Right atrium auricular region (tissue), 2 donors: Measurements from ENCODE around the gene MICA. TPM values are rescaled to one million over a fixed set of nuclear protein-coding genes. Genes with fewer than 3 reads are reported as not detected.

Source experiments
- DNase-seq: peaks from one replicate; pipeline ENCODE4 v3.0.0-alpha.2; 2019; ENCODE audit warnings: low spot score
- H3K27ac ChIP-seq, 2 donors: fragments of 200-600 bp; sonication (generic); 1 replicate in 1 of 2; 2 replicates in 1 of 2; pipeline ENCODE4 v1.5.1; 2016 to 2019
- H3K27me3 ChIP-seq, 2 donors: fragments of 200-600 bp; sonication (generic); one replicate each; pipeline versions ENCODE4 v1.5.1 to v1.6.0; 2017 to 2019
- H3K36me3 ChIP-seq: fragments of 200-600 bp; sonication (generic); one replicate; pipeline ENCODE4 v1.5.1; 2016
- H3K4me1 ChIP-seq, 2 donors: fragments of 200-600 bp; sonication (generic); one replicate each; pipeline versions ENCODE4 v1.5.1 to v1.6.0; 2017 to 2019
- H3K4me3 ChIP-seq, 2 donors: fragments of 200-600 bp; sonication (generic); 1 replicate in 1 of 2; 2 replicates in 1 of 2; pipeline ENCODE4 v1.5.1; 2017 to 2019; ENCODE audit warnings: mild to moderate bottlenecking in 1 of 2, moderate library complexity in 1 of 2
- H3K9me3 ChIP-seq, 2 donors: fragments of 200-600 bp; sonication (generic); one replicate each; pipeline ENCODE4 v1.5.1; 2019
- total RNA-seq, 2 donors: library from RNA; depleted of rRNA; stranded (reverse); fragments of >200 nt; gene quantifications; one replicate each; pipeline ENCODE4 v1.1.0, GENCODE V29; 2016
- TF ChIP-seq, protein P1 (sequence below), 2 donors: fragments of 200-600 bp; sonication (generic); IDR thresholded peaks; one replicate each; pipeline ENCODE4 v1.5.1; 2019; ENCODE audit warnings: antibody characterized with exemption in 2 of 2

The MICA gene
- total RNA-seq, 2 donors from 2014 or later: 11.1 to 15.1 TPM

- peaks cover 57% of the 10 kb centered on the region for H3K36me3 ChIP-seq
- H3K4me3 ChIP-seq: no peak overlapping the region
- H3K9me3 ChIP-seq: no peaks in the 10 kb centered on the region
- H3K4me1 ChIP-seq: no peaks in the 10 kb centered on the region
- no peaks in the 10 kb centered on the region for H3K27me3 ChIP-seq
- no peak for DNase-seq
- no peak overlapping the region for H3K27ac ChIP-seq
- TF ChIP-seq, protein P1, sequence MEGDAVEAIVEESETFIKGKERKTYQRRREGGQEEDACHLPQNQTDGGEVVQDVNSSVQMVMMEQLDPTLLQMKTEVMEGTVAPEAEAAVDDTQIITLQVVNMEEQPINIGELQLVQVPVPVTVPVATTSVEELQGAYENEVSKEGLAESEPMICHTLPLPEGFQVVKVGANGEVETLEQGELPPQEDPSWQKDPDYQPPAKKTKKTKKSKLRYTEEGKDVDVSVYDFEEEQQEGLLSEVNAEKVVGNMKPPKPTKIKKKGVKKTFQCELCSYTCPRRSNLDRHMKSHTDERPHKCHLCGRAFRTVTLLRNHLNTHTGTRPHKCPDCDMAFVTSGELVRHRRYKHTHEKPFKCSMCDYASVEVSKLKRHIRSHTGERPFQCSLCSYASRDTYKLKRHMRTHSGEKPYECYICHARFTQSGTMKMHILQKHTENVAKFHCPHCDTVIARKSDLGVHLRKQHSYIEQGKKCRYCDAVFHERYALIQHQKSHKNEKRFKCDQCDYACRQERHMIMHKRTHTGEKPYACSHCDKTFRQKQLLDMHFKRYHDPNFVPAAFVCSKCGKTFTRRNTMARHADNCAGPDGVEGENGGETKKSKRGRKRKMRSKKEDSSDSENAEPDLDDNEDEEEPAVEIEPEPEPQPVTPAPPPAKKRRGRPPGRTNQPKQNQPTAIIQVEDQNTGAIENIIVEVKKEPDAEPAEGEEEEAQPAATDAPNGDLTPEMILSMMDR (IDR thresholded peaks at IDR 0.05): no peak
Observed at GRCh38 chr6:31414771-31415265, 11.4 kb downstream of the MICA start.

DNA sequence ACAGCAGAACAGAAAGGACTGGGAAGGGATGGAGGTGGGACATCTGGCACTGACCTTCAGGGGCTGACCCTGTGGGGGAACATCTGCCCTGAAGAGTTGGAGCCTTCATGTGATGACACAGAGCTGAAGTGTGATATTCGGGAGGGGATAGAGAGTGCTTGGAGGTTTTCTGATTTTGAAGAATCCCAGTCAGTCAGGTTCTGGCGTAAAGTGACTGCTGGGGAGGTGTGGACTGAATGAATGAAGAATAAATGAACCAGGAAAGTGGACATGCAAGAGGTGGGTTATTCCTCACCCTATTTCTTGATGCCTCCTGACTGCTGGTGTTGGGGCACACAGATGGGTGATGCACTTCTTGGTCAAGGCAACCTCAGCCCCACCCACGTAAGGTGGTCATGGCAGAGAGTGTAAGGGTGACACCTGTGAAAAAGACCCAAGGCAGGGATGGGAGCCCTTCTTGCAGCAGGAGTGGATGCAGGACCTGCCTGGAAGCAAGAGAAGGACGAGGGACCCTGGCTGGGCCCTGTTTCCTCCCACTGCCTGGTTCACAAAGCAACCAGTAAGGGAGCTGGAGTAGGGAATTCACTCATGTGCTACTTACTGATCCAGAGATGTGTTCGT, 13.1 kb downstream of the MICA start:
- TF ChIP-seq, protein P1 (IDR thresholded peaks at IDR 0.05): no peak
- Histone ChIP-seq H3K36me3 (peaks cover 51% of the 10 kb centered on the region), H3K9me3 (no peaks in the 10 kb centered on the region), H3K27me3 (no peaks in the 10 kb centered on the region), H3K4me3 (no peak overlapping the region), H3K4me1 (no peaks in the 10 kb centered on the region), H3K27ac (no peak overlapping the region)
- no peak for DNase-seq

- no peak overlapping the region for H3K4me3 ChIP-seq
- no peak overlapping the region for H3K27ac ChIP-seq
- TF ChIP-seq, protein P1 (IDR thresholded peaks at IDR 0.05): no peak
- H3K4me1 ChIP-seq: no peaks in the 10 kb centered on the region
- peaks cover 34% of the 10 kb centered on the region for H3K36me3 ChIP-seq
- no peaks in the 10 kb centered on the region for H3K27me3 ChIP-seq
- H3K9me3 ChIP-seq: no peaks in the 10 kb centered on the region
- no peak for DNase-seq
Observed at GRCh38 chr6:31418251-31418650, 14.9 kb downstream of the MICA start.

DNA sequence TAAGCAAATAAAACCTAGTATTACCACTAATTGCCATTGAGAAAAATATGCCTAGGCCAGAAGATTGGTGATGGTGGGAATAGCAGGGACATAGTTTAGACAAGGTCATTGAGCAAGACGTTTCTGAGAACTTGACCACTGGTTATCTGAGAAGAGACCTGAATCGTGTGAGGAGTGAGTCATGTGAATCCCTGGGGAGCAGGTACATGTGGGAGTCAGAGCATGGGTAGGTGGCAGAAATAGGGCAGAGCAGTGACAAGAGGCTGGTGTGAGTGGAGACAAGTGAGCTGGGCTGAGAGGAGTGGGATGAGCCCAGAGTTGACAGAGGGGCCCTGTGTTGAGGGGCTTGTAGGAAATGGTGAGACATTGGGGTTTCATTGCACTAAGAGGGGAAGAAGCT, 16.4 kb downstream of the MICA start:
- Histone ChIP-seq H3K4me1 (no peaks in the 10 kb centered on the region), H3K4me3 (no peak overlapping the region), H3K27ac (no peak overlapping the region), H3K36me3 (peaks cover 24% of the 10 kb centered on the region), H3K9me3 (no peaks in the 10 kb centered on the region), H3K27me3 (no peaks in the 10 kb centered on the region)
- TF ChIP-seq, protein P1 (IDR thresholded peaks at IDR 0.05): no peak
- DNase-seq: no peak

DNA sequence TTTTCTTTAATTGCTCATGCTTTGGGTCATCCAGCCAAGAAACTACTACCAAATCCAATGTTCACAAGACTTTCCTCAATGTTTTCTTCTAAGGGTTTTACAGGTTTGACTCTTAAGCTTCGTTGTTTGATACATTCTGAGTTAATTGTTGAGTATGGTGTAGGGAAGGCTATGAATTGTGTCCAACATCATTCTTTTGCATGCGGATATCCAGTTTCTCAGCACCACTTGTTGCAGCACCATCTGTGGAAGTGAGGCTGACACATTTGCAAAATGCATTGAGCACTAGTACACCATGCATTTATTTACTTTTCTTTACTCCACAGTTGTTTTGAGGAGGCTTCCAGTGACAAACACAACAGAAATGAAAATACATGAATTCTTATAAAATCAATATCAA, 17.2 kb downstream of the MICA start:
- no peaks in the 10 kb centered on the region for H3K4me1 ChIP-seq
- no peak for DNase-seq
- H3K36me3 ChIP-seq: peaks cover 19% of the 10 kb centered on the region
- no peak overlapping the region for H3K27ac ChIP-seq
- H3K27me3 ChIP-seq: no peaks in the 10 kb centered on the region
- TF ChIP-seq, protein P1 (IDR thresholded peaks at IDR 0.05): no peak
- no peaks in the 10 kb centered on the region for H3K9me3 ChIP-seq
- H3K4me3 ChIP-seq: no peak overlapping the region

DNA sequence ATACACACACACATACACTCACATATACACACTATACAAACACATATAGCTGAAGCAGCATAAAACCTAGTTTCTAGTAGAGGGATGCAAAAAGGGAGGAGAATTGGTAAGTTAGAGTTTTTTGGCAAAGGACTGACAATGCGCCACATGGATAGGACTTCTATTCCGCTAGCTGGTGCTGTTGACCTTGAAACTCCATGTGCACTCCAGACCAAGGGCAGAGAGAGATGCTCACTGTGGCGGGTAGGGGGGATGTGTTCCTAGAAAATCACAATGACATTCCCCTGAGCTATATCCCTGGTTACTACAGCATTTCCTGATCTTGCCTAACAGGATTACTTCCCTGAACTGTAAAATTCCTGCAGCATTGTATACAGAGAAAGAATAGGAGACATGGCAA, 19.2 kb downstream of the MICA start:
- Histone ChIP-seq H3K36me3 (no peaks in the 10 kb centered on the region), H3K4me3 (no peak overlapping the region), H3K9me3 (no peaks in the 10 kb centered on the region), H3K4me1 (no peaks in the 10 kb centered on the region), H3K27ac (no peak overlapping the region), H3K27me3 (no peaks in the 10 kb centered on the region)
- TF ChIP-seq, protein P1 (IDR thresholded peaks at IDR 0.05): no peak
- no peak for DNase-seq
